COLO668 (cell line): ENCODE results near the gene ZNF79.
A peak's percentile ranks its signal among the peaks of the same experiment; 100 is the strongest.

Experiments
- DNase-seq: peaks from one replicate; lab custom pipeline; 2025; ENCODE audit not compliant: unreplicated experiment; lab: John Stamatoyannopoulos, UW

ZNF79 gene

GRCh38 chr9:127423934-127424675, at the start of gene ZNF79:
TSS of gene ZNF79 (plus strand) at chr9:127424382. CDS start at chr9:127424788, 406 bp downstream.
- peak; percentile 91 for DNase-seq

GRCh38 chr9:127380479-127380878, 43.7 kb upstream of the ZNF79 start:
- no peak for DNase-seq

GRCh38 chr9:127382541-127382940, 41.6 kb upstream of the ZNF79 start:
- DNase-seq, result no peak

GRCh38 chr9:127384016-127384730, 40.0 kb upstream of the ZNF79 start:
- no peak for DNase-seq

- no peak for DNase-seq
Measured at GRCh38 chr9:127384901-127385300, 39.3 kb upstream of the ZNF79 start.

- DNase-seq, result no peak
Measured at GRCh38 chr9:127386249-127386648, 37.9 kb upstream of the ZNF79 start.

- DNase-seq, result no peak
Measured at GRCh38 chr9:127386981-127387380, 37.2 kb upstream of the ZNF79 start.

GRCh38 chr9:127388037-127388855, 35.9 kb upstream of the ZNF79 start:
- DNase-seq, result no peak

- DNase-seq, result no peak
Measured at GRCh38 chr9:127388856-127389238, 35.3 kb upstream of the ZNF79 start.

- DNase-seq, result no peak
Measured at GRCh38 chr9:127389381-127390247, 34.6 kb upstream of the ZNF79 start.

GRCh38 chr9:127390248-127390545, 34.0 kb upstream of the ZNF79 start:
- DNase-seq, result no peak

GRCh38 chr9:127390563-127390962, 33.6 kb upstream of the ZNF79 start:
- no peak for DNase-seq

GRCh38 chr9:127392166-127392565, 32.0 kb upstream of the ZNF79 start:
- no peak for DNase-seq

- DNase-seq, result no peak
Measured at GRCh38 chr9:127392976-127393375, 31.2 kb upstream of the ZNF79 start.

- DNase-seq, result no peak
Measured at GRCh38 chr9:127393645-127394044, 30.5 kb upstream of the ZNF79 start.

- DNase-seq, result no peak
Measured at GRCh38 chr9:127395497-127396252, 28.5 kb upstream of the ZNF79 start.

GRCh38 chr9:127396253-127396807, 27.9 kb upstream of the ZNF79 start:
- no peak for DNase-seq

- peak; percentile 99 for DNase-seq
Measured at GRCh38 chr9:127396808-127397645, 27.2 kb upstream of the ZNF79 start, which contains the start of gene SLC2A8. TSS of gene SLC2A8 (plus strand) at chr9:127397169. CDS start at chr9:127397231, 62 bp downstream.
